Endothelial cell of umbilical vein (primary cell): ENCODE data around the gene CRACR2B. TPM values are rescaled to one million over a fixed set of nuclear protein-coding genes. Genes with fewer than 3 reads are reported as not detected.

Experiments used
- BruUV-seq: library from RNA; stranded (reverse); fragments of 400-500 nt; replicated peaks from 2 replicates; lab custom pipeline; 2021; lab: Mats Ljungman, UMichigan
- CTCF ChIA-PET: fragments of 300-600, 350-600 bp; sonication (Branson Sonifier 250); formaldehyde crosslinking; loops from one replicate; lab custom pipeline; 2021; ENCODE audit warnings: antibody characterized with exemption, inconsistent platforms; lab: Charles Lee
- POLR2A ChIA-PET: fragments of 300-600, 350-600 bp; sonication (Branson Sonifier 250); formaldehyde crosslinking; loops from one replicate; lab custom pipeline; 2021; ENCODE audit warnings: antibody characterized with exemption, inconsistent platforms; lab: Charles Lee
- DNase-seq: peaks from one replicate; pipeline ENCODE4 v3.0.0-alpha.2; 2011; ENCODE audit warnings: low read depth, low spot score
- FAIRE-seq: peaks from 2 replicates; lab custom pipeline; 2011; peaks lifted over from hg19 to GRCh38; lab: Jason Lieb, UNC
- H2AFZ ChIP-seq: 2 replicates; pipeline ENCODE4 v1.6.0; 2012; ENCODE audit warnings: low read depth, low read length, control low read depth, inconsistent platforms
- H3K27ac ChIP-seq: 2 replicates; pipeline ENCODE4 v1.5.1; 2011; ENCODE audit warnings: low read depth, mild to moderate bottlenecking, control low read depth, low read length, moderate library complexity; ENCODE audit not compliant: insufficient read depth
- H3K27me3 ChIP-seq, 2 experiments: 2 replicates each; pipeline versions ENCODE4 v1.6.0 to v1.6.1; 2011; ENCODE audit warnings: low read length in 2 of 2, mixed read lengths in 1 of 2; ENCODE audit not compliant: control insufficient read depth in 2 of 2, insufficient read depth in 2 of 2
- H3K36me3 ChIP-seq, 2 experiments: 2 replicates in 1 of 2; 3 replicates in 1 of 2; pipeline ENCODE4 v1.5.1; 2011; ENCODE audit warnings: low read length in 2 of 2, mild to moderate bottlenecking in 1 of 2, moderate library complexity in 1 of 2; ENCODE audit not compliant: control insufficient read depth in 2 of 2, insufficient read depth in 2 of 2; ENCODE audit errors: extremely low read depth in 1 of 2
- H3K4me1 ChIP-seq: 3 replicates; pipeline ENCODE4 v1.5.1; 2011; ENCODE audit warnings: mild to moderate bottlenecking, low read length; ENCODE audit not compliant: control insufficient read depth, insufficient read depth; ENCODE audit errors: extremely low read depth
- H3K4me2 ChIP-seq: 2 replicates; pipeline ENCODE4 v1.6.1; 2011; ENCODE audit warnings: low read length, control low read depth, mixed read lengths; ENCODE audit not compliant: insufficient read depth
- H3K4me3 ChIP-seq, 3 experiments: fragments of 200-600 bp in 1 of 3; sonication (generic), shearing (Covaris generic) in 1 of 3; replicated peaks in 1 of 3; 2 replicates each; pipeline ENCODE4 v1.5.1; 2011 to 2016; ENCODE audit warnings: control low read depth in 3 of 3, low read length in 3 of 3, mild to moderate bottlenecking in 2 of 3, inconsistent platforms in 1 of 3, low read depth in 1 of 3, moderate library complexity in 1 of 3; ENCODE audit not compliant: insufficient read depth in 1 of 3
- H3K79me2 ChIP-seq: 2 replicates; pipeline ENCODE4 v1.6.0; 2012; ENCODE audit warnings: low read length, inconsistent platforms; ENCODE audit not compliant: control insufficient read depth, insufficient read depth
- H3K9ac ChIP-seq: replicated peaks from 2 replicates; pipeline ENCODE3; 2011; ENCODE audit warnings: low read length, control low read depth; ENCODE audit not compliant: insufficient read depth; ENCODE audit errors: extremely low read depth
- H3K9me1 ChIP-seq: replicated peaks from 3 replicates; pipeline ENCODE4 v1.6.0; 2011; ENCODE audit warnings: mild to moderate bottlenecking, low read length; ENCODE audit not compliant: control insufficient read depth, insufficient read depth; ENCODE audit errors: extremely low read depth
- H3K9me3 ChIP-seq: replicated peaks from 2 replicates; pipeline ENCODE4 v1.5.1; 2012; ENCODE audit warnings: low read length, inconsistent platforms; ENCODE audit not compliant: control insufficient read depth, insufficient read depth
- H4K20me1 ChIP-seq: replicated peaks from 2 replicates; pipeline ENCODE3; 2011; ENCODE audit warnings: mild to moderate bottlenecking, low read length; ENCODE audit not compliant: control insufficient read depth, insufficient read depth; ENCODE audit errors: extremely low read depth
- POLR2AphosphoS5 ChIP-seq: IDR thresholded peaks from 2 replicates; pipeline ENCODE4 v1.6.1; 2012; ENCODE audit warnings: low read depth, mild to moderate bottlenecking, control low read depth, low read length, moderate library complexity; ENCODE audit not compliant: insufficient read depth
- dilution Hi-C: fragments of 300-500 bp; cut with MboI; formaldehyde crosslinking; loops from one replicate; pipeline ENCODE4 v1.15.0; 2019; ENCODE audit warnings: low sequenced_read_pairs; ENCODE audit not compliant: extremely low pct_ligation_motif_present
- intact Hi-C: fragments of 100-400 bp; cut with micrococcal nuclease; formaldehyde crosslinking; loops from one replicate; pipeline ENCODE4 v1.10.0; 2022
- polyA plus RNA-seq, 4 experiments: library from polyadenylated mRNA; depleted of rRNA in 3 of 4; stranded (reverse) in 3 of 4; unstranded in 1 of 4; fragments of >200 nt; gene quantifications; 2 replicates each; pipeline versions ENCODE4 v1.2.1 to v1.2.3, GENCODE V29; 2011 to 2012; ENCODE audit warnings: missing spikeins in 1 of 4
- total RNA-seq: library from RNA; stranded (reverse); gene quantifications from 2 replicates; pipeline ENCODE4 v1.2.3, GENCODE V29; 2021
- TF ChIP-seq, protein P1 (sequence below): IDR thresholded peaks from 2 replicates; pipeline ENCODE4 v1.6.1; 2011; ENCODE audit not compliant: insufficient read depth, insufficient read length
- TF ChIP-seq, protein P2 (sequence below), 2 donors: IDR thresholded peaks; 1 replicate in 1 of 2; 2 replicates in 1 of 2; pipeline ENCODE4 v1.5.1; 2011; ENCODE audit warnings: low read length in 2 of 2, mild to moderate bottlenecking in 2 of 2, moderate library complexity in 2 of 2, control low read depth in 1 of 2, inconsistent platforms in 1 of 2, low read depth in 1 of 2; ENCODE audit not compliant: insufficient read depth in 1 of 2; ENCODE audit errors: extremely low read depth in 1 of 2

Gene CRACR2B
- total and polyA plus RNA-seq, 2 donors (not counting 3 experiments of a cell fraction or from before 2014, with no cell fraction given), result 8.4 to 9.3 TPM

DNA sequence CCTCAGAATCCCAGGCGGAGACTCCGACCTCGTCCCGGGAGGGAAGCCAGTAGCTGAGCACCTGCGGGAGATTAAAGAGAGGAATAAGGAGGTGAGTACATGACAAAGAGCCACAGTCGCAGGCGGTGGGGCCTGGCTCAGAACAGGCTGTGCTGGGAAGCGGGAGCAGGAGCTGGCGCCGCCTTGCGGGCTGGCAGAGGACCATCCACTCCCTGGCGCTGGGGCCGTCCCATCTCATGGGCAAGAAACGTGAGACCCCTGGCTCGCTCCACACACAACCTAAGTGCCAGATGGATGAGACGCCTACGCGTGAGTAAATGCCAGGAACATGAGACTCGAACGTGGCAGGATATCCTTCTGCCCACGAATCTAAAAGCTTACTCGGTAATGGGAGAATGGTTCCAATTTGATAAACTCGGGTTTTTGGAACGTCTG is 44.1 kb upstream of the CRACR2B start:
- no TSS peak for BruUV-seq
- H3K4me1 ChIP-seq, result no peaks in the 10 kb centered on the region
- intact Hi-C loops, result loop anchor here (2.0 kb wide), 1 partner anchor 13 kb away; no protein-coding TSS in a partner anchor
- no peaks in the 10 kb centered on the region for H3K36me3 ChIP-seq
- H3K9me1 ChIP-seq, result no peaks in the 10 kb centered on the region
- H4K20me1 ChIP-seq, result no peaks in the 10 kb centered on the region
- no peaks in the 10 kb centered on the region for H3K9me3 ChIP-seq
- FAIRE-seq, result peak; percentile 83
- H3K27me3 ChIP-seq, result no peaks in the 10 kb centered on the region
- dilution Hi-C loops, result no loop called here
- H3K4me3 ChIP-seq, result no peak overlapping the region
- ChIA-PET POLR2A (no interaction called here), CTCF (interaction anchor here (0.9 to 1.8 kb wide), 7 partner anchors 8 to 267 kb away, joined by 3 to 9 read pairs (median 4); partner anchors contain the start of gene RPLP2)
- DNase-seq, result peak; percentile 80
- no peak overlapping the region for H2AFZ ChIP-seq
- peaks cover 4% of the 10 kb centered on the region for H3K79me2 ChIP-seq
- TF ChIP-seq POLR2AphosphoS5, result peak; percentile 22
- TF ChIP-seq, protein P1, sequence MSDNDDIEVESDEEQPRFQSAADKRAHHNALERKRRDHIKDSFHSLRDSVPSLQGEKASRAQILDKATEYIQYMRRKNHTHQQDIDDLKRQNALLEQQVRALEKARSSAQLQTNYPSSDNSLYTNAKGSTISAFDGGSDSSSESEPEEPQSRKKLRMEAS, result no peak
- TF ChIP-seq, protein P2, sequence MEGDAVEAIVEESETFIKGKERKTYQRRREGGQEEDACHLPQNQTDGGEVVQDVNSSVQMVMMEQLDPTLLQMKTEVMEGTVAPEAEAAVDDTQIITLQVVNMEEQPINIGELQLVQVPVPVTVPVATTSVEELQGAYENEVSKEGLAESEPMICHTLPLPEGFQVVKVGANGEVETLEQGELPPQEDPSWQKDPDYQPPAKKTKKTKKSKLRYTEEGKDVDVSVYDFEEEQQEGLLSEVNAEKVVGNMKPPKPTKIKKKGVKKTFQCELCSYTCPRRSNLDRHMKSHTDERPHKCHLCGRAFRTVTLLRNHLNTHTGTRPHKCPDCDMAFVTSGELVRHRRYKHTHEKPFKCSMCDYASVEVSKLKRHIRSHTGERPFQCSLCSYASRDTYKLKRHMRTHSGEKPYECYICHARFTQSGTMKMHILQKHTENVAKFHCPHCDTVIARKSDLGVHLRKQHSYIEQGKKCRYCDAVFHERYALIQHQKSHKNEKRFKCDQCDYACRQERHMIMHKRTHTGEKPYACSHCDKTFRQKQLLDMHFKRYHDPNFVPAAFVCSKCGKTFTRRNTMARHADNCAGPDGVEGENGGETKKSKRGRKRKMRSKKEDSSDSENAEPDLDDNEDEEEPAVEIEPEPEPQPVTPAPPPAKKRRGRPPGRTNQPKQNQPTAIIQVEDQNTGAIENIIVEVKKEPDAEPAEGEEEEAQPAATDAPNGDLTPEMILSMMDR (IDR thresholded peaks at IDR 0.05; ENCODE audit: extremely low read depth in 1 of 2, insufficient read depth in 1 of 2, low read depth in 1 of 2, low read length in 2 of 2), result peak; percentile 82 to 93
- no peak overlapping the region for H3K9ac ChIP-seq
- no peak overlapping the region for H3K27ac ChIP-seq
- no peak overlapping the region for H3K4me2 ChIP-seq
